Measurements from ENCODE around the gene FOXO1.

The FOXO1 gene

GRCh38 chr13:40677064-40677463, 10.6 kb upstream of the FOXO1 start:
- CTCF ChIA-PET: interaction anchor here (1.5 to 8.3 kb wide), 3 partner anchors 609 to 992 kb away, joined by 4 to 96 read pairs (median 5); no protein-coding TSS in a partner anchor
- no peak for DNase-seq (ENCODE audit: low read depth, low spot score)
- POLR2A ChIA-PET: no interaction called here
- TF ChIP-seq, protein P1, sequence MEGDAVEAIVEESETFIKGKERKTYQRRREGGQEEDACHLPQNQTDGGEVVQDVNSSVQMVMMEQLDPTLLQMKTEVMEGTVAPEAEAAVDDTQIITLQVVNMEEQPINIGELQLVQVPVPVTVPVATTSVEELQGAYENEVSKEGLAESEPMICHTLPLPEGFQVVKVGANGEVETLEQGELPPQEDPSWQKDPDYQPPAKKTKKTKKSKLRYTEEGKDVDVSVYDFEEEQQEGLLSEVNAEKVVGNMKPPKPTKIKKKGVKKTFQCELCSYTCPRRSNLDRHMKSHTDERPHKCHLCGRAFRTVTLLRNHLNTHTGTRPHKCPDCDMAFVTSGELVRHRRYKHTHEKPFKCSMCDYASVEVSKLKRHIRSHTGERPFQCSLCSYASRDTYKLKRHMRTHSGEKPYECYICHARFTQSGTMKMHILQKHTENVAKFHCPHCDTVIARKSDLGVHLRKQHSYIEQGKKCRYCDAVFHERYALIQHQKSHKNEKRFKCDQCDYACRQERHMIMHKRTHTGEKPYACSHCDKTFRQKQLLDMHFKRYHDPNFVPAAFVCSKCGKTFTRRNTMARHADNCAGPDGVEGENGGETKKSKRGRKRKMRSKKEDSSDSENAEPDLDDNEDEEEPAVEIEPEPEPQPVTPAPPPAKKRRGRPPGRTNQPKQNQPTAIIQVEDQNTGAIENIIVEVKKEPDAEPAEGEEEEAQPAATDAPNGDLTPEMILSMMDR (IDR thresholded peaks at IDR 0.05; ENCODE audit: insufficient read depth, low read length, missing control alignments): no peak
- no peak overlapping the region for H3K4me3 ChIP-seq (ENCODE audit: low read depth, low read length)

DNA sequence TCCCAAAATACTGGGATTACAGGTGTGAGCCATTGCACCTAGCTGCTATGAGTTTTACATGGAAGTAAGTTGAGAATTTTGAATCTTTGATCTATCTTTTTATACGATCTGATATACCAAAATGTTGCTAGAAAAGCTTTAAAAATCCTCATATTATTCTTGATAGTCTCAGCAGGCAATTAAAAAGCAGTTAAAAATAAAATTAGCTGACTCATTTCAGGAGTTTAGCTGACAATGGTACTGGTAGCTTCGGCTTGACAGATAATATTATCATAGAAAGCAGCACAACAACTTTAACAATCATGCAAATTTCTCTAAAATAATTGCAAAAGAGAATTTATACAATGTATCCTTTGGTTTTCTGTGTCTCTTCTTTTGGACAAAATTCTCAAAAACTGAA, 9.6 kb upstream of the FOXO1 start:
- H3K4me3 ChIP-seq (ENCODE audit: low read depth, low read length): no peak overlapping the region
- TF ChIP-seq, protein P1 (IDR thresholded peaks at IDR 0.05; ENCODE audit: insufficient read depth, low read length, missing control alignments): no peak
- POLR2A ChIA-PET: no interaction called here
- CTCF ChIA-PET: interaction anchor here (1.9 kb wide), 1 partner anchor 733 kb away, joined by 4 read pairs; no protein-coding TSS in a partner anchor
- DNase-seq (ENCODE audit: low read depth, low spot score): no peak

- DNase-seq (ENCODE audit: low read depth, low spot score): no peak
- ChIA-PET CTCF (interaction anchor here (1.3 to 1.7 kb wide), 2 partner anchors 9 to 896 kb away, joined by 4 to 8 read pairs; no protein-coding TSS in a partner anchor), POLR2A (no interaction called here)
- H3K4me3 ChIP-seq (ENCODE audit: low read depth, low read length): no peak overlapping the region
- TF ChIP-seq, protein P1 (IDR thresholded peaks at IDR 0.05; ENCODE audit: insufficient read depth, low read length, missing control alignments): no peak
Observed at GRCh38 chr13:40673414-40673813, 7.0 kb upstream of the FOXO1 start.

GRCh38 chr13:40672765-40673397, 6.4 kb upstream of the FOXO1 start:
- ChIA-PET CTCF (interaction anchor here (1.3 to 1.7 kb wide), 2 partner anchors 10 to 895 kb away, joined by 4 to 8 read pairs; no protein-coding TSS in a partner anchor), POLR2A (interaction anchor here (0.6 kb wide), 1 partner anchor 1043 kb away, joined by 3 read pairs; no protein-coding TSS in a partner anchor)
- no peak for DNase-seq (ENCODE audit: low read depth, low spot score)
- H3K4me3 ChIP-seq (ENCODE audit: low read depth, low read length): no peak overlapping the region
- TF ChIP-seq, protein P1 (IDR thresholded peaks at IDR 0.05; ENCODE audit: insufficient read depth, low read length, missing control alignments): no peak

GRCh38 chr13:40671956-40672764, 5.7 kb upstream of the FOXO1 start:
- ChIA-PET POLR2A (interaction anchor here (0.6 kb wide), 1 partner anchor 1042 kb away, joined by 3 read pairs; no protein-coding TSS in a partner anchor), CTCF (interaction anchor here (1.3 to 1.7 kb wide), 2 partner anchors 10 to 895 kb away, joined by 4 to 8 read pairs; no protein-coding TSS in a partner anchor)
- no peak for DNase-seq (ENCODE audit: low read depth, low spot score)
- TF ChIP-seq, protein P1 (IDR thresholded peaks at IDR 0.05; ENCODE audit: insufficient read depth, low read length, missing control alignments): no peak
- no peak overlapping the region for H3K4me3 ChIP-seq (ENCODE audit: low read depth, low read length)

- TF ChIP-seq, protein P1 (IDR thresholded peaks at IDR 0.05; ENCODE audit: insufficient read depth, low read length, missing control alignments): no peak
- H3K4me3 ChIP-seq (ENCODE audit: low read depth, low read length): no peak overlapping the region
- CTCF ChIA-PET: interaction anchor here (0.8 to 2.8 kb wide), 3 partner anchors 10 to 601 kb away, joined by 3 to 16 read pairs (median 5); no protein-coding TSS in a partner anchor
- POLR2A ChIA-PET: no interaction called here
- DNase-seq (ENCODE audit: low read depth, low spot score): no peak
Observed at GRCh38 chr13:40670307-40670706, 3.9 kb upstream of the FOXO1 start.
